SK-N-SH treated with all-trans-retinoic acid at 6 μM for 48 hours (cell line): ENCODE measurements around the gene USF2.

Source experiments
- ATAC-seq: fragments of 200-7000 bp; cut with Tn5 transposase; 3 replicates; pipeline ENCODE4 v1.9.1; 2020; ENCODE audit warnings: mild to moderate bottlenecking, moderate library complexity
- ARNTL ChIP-seq: fragments of 450-650 bp; formaldehyde crosslinking; IDR thresholded peaks from 2 replicates; pipeline ENCODE4 v1.5.0; 2020; ENCODE audit warnings: low read depth, mild to moderate bottlenecking, moderate library complexity, borderline replicate concordance
- BACH2 ChIP-seq: fragments of 250-450 bp; sonication (Bioruptor Pico); IDR thresholded peaks from 2 replicates; pipeline ENCODE4 v1.9.0; 2021; ENCODE audit warnings: mild to moderate bottlenecking, borderline replicate concordance
- ESRRG ChIP-seq: fragments of 250-450 bp; sonication (Bioruptor Pico); IDR thresholded peaks from 2 replicates; pipeline ENCODE4 v1.6.1; 2021; ENCODE audit warnings: mild to moderate bottlenecking
- ISL1 ChIP-seq: fragments of 250-450 bp; sonication (Bioruptor Pico); IDR thresholded peaks from 2 replicates; pipeline ENCODE4 v2.1.2; 2022; ENCODE audit warnings: mild to moderate bottlenecking, moderate library complexity
- OSR1 ChIP-seq: fragments of 250-450 bp; sonication (Bioruptor Pico); IDR thresholded peaks from 2 replicates; pipeline ENCODE4 v1.8.0; 2022; ENCODE audit warnings: moderate library complexity, mild to moderate bottlenecking, inconsistent platforms
- SNAI2 ChIP-seq: fragments of 250-450 bp; sonication (Bioruptor Pico); IDR thresholded peaks from 2 replicates; pipeline ENCODE4 v1.5.0; 2020; ENCODE audit warnings: mild to moderate bottlenecking, moderate library complexity
- TCF4 ChIP-seq: fragments of 250-450 bp; sonication (Bioruptor Pico); IDR thresholded peaks from 2 replicates; pipeline ENCODE4 v1.8.0; 2021; ENCODE audit warnings: mild to moderate bottlenecking, moderate library complexity, borderline replicate concordance
- TOX ChIP-seq: fragments of 250-450 bp; sonication (Bioruptor Pico); IDR thresholded peaks from 2 replicates; pipeline ENCODE4 v1.8.0; 2021; ENCODE audit warnings: mild to moderate bottlenecking, moderate library complexity, borderline replicate concordance
- ZC3H10 ChIP-seq: fragments of 250-450 bp; sonication (Bioruptor Pico); IDR thresholded peaks from 2 replicates; pipeline ENCODE4 v1.5.1; 2021; ENCODE audit warnings: mild to moderate bottlenecking, moderate library complexity
- ZFP30 ChIP-seq: fragments of 450-650 bp; formaldehyde crosslinking; IDR thresholded peaks from 2 replicates; pipeline ENCODE4 v1.5.0; 2022; ENCODE audit warnings: mild to moderate bottlenecking, moderate library complexity
- ZNF8 ChIP-seq: fragments of 450-650 bp; formaldehyde crosslinking; IDR thresholded peaks from 2 replicates; pipeline ENCODE4 v1.5.0; 2020; ENCODE audit warnings: mild to moderate bottlenecking, moderate library complexity
- TF ChIP-seq, protein P1 (sequence below): fragments of 250-450 bp; sonication (Bioruptor Pico); IDR thresholded peaks from 2 replicates; pipeline ENCODE4 v1.5.1; 2020; ENCODE audit warnings: low read depth, mild to moderate bottlenecking, moderate library complexity
- TF ChIP-seq, protein P2 (sequence below): fragments of 250-450 bp; sonication (Bioruptor Pico); IDR thresholded peaks from 2 replicates; pipeline ENCODE4 v1.8.0; 2020; ENCODE audit warnings: mild to moderate bottlenecking, moderate library complexity, borderline replicate concordance
- TF ChIP-seq, protein P3 (sequence below): fragments of 250-450 bp; sonication (Bioruptor Pico); IDR thresholded peaks from 2 replicates; pipeline ENCODE4 v1.5.1; 2021; ENCODE audit warnings: mild to moderate bottlenecking, moderate library complexity
- TF ChIP-seq, protein P4 (sequence below): fragments of 250-450 bp; sonication (Bioruptor Pico); IDR thresholded peaks from 2 replicates; pipeline ENCODE4 v1.5.0; 2020; ENCODE audit warnings: mild to moderate bottlenecking, moderate library complexity
- TF ChIP-seq, protein P5 (sequence below): fragments of 250-450 bp; sonication (Bioruptor Pico); IDR thresholded peaks from 2 replicates; pipeline ENCODE4 v1.8.0; 2021; ENCODE audit warnings: low read depth, mild to moderate bottlenecking, moderate library complexity, borderline replicate concordance

Gene USF2

DNA sequence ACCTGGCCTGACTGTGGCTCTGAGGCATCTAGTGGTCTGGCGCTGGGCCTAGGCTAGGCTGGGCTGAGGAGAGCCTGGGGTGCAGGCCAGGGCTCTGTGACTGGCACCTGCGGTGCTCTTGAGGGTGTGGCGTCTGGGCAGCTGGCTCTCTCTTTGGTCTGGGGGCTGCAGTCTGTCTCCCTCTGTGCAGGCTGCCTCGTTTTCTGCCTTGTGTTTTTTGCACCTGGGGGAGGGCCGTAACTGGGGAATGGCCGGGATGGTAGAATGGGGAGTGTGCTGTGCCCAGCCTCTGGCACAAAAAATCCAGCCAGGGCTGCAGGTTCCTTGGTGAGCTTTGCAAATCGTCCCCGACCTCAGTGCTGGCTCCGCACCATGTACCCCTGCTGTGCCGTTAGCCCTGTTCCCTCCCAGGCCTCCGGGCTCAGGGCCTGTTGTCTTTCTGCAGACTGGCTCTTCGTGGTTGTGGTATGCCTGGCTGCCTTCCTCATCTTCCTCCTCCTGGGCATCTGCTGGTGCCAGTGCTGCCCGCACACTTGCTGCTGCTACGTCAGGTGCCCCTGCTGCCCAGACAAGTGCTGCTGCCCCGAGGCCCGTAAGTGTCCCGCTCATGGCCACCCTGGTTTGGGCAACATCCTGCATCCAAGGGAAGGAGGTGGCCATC lies 6.5 kb upstream of the USF2 start:
- no peak for TF ChIP-seq ESRRG
- TF ChIP-seq ISL1 = no peak
- no peak for TF ChIP-seq TCF4 (CRISPR knock-in tag)
- TF ChIP-seq TOX (CRISPR knock-in tag) = no peak
- TF ChIP-seq, protein P1, sequence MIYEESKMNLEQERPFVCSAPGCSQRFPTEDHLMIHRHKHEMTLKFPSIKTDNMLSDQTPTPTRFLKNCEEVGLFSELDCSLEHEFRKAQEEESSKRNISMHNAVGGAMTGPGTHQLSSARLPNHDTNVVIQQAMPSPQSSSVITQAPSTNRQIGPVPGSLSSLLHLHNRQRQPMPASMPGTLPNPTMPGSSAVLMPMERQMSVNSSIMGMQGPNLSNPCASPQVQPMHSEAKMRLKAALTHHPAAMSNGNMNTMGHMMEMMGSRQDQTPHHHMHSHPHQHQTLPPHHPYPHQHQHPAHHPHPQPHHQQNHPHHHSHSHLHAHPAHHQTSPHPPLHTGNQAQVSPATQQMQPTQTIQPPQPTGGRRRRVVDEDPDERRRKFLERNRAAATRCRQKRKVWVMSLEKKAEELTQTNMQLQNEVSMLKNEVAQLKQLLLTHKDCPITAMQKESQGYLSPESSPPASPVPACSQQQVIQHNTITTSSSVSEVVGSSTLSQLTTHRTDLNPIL (CRISPR knock-in tag) = no peak
- TF ChIP-seq SNAI2 = no peak
- ATAC-seq = peak; percentile 30

DNA sequence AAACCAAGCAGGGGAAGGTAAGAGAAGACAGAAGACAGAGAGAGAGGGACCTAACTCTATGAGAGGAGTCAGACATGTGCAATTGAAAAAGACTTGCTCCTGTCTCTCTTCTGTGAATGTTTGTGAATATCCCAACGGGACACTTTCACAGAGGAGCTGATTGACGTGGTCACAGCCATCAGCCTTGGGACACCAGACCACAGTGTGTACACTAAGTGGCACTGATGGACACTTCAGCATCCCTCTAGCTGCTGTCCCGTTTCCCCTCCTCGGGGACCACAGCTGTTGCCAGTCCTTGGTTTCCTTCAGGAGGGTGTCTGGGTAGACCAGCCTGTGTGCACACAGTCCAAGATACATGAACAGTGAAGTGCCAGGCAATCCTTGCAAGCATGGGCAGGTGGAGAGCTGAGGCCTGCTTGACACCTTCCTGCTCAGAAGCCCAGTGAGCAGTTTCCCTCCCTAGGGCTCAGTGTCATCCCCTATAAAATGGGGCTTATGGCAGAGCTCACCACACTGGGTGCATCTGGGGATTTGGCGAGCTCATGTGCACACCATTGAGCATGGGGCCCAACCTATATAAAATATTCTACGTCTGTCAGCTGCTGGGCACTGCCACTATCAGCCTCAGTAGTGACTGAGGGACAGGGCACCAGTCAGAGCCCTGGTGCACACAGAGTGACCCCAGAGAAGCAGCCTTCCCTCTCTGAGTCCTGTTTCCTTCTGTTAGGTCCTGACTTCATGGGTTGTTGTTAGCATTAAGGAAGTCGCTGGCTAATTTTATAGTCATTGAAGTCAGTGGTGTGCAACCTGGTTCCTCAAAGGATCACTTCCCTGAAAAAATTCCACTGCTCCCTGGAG lies 4.3 kb upstream of the USF2 start:
- ATAC-seq = no peak
- TF ChIP-seq, protein P2, sequence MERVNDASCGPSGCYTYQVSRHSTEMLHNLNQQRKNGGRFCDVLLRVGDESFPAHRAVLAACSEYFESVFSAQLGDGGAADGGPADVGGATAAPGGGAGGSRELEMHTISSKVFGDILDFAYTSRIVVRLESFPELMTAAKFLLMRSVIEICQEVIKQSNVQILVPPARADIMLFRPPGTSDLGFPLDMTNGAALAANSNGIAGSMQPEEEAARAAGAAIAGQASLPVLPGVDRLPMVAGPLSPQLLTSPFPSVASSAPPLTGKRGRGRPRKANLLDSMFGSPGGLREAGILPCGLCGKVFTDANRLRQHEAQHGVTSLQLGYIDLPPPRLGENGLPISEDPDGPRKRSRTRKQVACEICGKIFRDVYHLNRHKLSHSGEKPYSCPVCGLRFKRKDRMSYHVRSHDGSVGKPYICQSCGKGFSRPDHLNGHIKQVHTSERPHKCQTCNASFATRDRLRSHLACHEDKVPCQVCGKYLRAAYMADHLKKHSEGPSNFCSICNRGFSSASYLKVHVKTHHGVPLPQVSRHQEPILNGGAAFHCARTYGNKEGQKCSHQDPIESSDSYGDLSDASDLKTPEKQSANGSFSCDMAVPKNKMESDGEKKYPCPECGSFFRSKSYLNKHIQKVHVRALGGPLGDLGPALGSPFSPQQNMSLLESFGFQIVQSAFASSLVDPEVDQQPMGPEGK = no peak
- no peak for TF ChIP-seq OSR1
- TF ChIP-seq, protein P3, sequence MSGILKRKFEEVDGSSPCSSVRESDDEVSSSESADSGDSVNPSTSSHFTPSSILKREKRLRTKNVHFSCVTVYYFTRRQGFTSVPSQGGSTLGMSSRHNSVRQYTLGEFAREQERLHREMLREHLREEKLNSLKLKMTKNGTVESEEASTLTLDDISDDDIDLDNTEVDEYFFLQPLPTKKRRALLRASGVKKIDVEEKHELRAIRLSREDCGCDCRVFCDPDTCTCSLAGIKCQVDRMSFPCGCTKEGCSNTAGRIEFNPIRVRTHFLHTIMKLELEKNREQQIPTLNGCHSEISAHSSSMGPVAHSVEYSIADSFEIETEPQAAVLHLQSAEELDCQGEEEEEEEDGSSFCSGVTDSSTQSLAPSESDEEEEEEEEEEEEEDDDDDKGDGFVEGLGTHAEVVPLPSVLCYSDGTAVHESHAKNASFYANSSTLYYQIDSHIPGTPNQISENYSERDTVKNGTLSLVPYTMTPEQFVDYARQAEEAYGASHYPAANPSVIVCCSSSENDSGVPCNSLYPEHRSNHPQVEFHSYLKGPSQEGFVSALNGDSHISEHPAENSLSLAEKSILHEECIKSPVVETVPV = no peak
- no peak for TF ChIP-seq ZC3H10 (CRISPR knock-in tag)
- no peak for TF ChIP-seq BACH2 (CRISPR knock-in tag)
- no peak for TF ChIP-seq ZNF8 (CRISPR knock-in tag)
- TF ChIP-seq ISL1 = no peak
- TF ChIP-seq, protein P4, sequence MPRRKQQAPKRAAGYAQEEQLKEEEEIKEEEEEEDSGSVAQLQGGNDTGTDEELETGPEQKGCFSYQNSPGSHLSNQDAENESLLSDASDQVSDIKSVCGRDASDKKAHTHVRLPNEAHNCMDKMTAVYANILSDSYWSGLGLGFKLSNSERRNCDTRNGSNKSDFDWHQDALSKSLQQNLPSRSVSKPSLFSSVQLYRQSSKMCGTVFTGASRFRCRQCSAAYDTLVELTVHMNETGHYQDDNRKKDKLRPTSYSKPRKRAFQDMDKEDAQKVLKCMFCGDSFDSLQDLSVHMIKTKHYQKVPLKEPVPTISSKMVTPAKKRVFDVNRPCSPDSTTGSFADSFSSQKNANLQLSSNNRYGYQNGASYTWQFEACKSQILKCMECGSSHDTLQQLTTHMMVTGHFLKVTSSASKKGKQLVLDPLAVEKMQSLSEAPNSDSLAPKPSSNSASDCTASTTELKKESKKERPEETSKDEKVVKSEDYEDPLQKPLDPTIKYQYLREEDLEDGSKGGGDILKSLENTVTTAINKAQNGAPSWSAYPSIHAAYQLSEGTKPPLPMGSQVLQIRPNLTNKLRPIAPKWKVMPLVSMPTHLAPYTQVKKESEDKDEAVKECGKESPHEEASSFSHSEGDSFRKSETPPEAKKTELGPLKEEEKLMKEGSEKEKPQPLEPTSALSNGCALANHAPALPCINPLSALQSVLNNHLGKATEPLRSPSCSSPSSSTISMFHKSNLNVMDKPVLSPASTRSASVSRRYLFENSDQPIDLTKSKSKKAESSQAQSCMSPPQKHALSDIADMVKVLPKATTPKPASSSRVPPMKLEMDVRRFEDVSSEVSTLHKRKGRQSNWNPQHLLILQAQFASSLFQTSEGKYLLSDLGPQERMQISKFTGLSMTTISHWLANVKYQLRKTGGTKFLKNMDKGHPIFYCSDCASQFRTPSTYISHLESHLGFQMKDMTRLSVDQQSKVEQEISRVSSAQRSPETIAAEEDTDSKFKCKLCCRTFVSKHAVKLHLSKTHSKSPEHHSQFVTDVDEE = no peak
- TF ChIP-seq, protein P5, sequence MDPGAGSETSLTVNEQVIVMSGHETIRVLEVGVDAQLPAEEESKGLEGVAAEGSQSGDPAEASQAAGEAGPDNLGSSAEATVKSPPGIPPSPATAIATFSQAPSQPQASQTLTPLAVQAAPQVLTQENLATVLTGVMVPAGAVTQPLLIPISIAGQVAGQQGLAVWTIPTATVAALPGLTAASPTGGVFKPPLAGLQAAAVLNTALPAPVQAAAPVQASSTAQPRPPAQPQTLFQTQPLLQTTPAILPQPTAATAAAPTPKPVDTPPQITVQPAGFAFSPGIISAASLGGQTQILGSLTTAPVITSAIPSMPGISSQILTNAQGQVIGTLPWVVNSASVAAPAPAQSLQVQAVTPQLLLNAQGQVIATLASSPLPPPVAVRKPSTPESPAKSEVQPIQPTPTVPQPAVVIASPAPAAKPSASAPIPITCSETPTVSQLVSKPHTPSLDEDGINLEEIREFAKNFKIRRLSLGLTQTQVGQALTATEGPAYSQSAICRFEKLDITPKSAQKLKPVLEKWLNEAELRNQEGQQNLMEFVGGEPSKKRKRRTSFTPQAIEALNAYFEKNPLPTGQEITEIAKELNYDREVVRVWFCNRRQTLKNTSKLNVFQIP (CRISPR knock-in tag) = no peak
- TF ChIP-seq ARNTL (CRISPR knock-in tag) = no peak
- no peak for TF ChIP-seq ZFP30 (CRISPR knock-in tag)

- TF ChIP-seq, protein P3 = no peak
- TF ChIP-seq ZFP30 (CRISPR knock-in tag) (no peak), BACH2 (CRISPR knock-in tag) (no peak), TOX (CRISPR knock-in tag) (no peak)
- TF ChIP-seq, protein P4 = no peak
- TF ChIP-seq, protein P1 (CRISPR knock-in tag) = no peak
- TF ChIP-seq, all 23 proteins: peak for 0
- ATAC-seq = no peak
These were observed 3.4 kb upstream of the USF2 start for GRCh38 chr19:35265126-35265899.
